Measurements from ENCODE around the gene NT5C1B.
A peak's percentile ranks its signal among the peaks of the same experiment; 100 is the strongest.

Gene NT5C1B

DNA sequence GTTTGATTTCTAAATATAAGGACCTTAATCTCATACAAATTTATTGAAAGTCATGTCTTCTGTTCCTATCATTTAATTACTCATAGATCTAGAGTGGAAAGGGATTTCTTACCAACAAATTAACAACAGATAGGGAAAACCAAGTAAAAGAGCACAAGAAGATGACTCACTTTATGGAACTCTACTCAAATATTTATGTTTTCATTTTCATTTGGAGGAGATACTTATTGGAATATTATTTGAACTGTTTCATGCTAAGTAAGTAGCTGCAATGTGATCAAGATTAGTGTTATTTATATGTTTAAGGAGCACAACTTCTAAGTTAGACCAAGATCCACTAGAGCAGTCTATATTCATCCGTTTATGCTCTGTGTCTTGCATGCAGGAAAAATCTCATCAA is 1.3 kb downstream of the NT5C1B start:
- Mint-ChIP-seq H3K27me3 (no peaks in the 10 kb centered on the region), H3K9me3 (peaks cover 2% of the 10 kb centered on the region), H3K27ac (no peak overlapping the region), H3K4me1 (peaks cover 2% of the 10 kb centered on the region), H3K36me3 (no peaks in the 10 kb centered on the region), H3K4me3 (no peak overlapping the region)
- CTCF ChIA-PET, result no interaction called here
- DNase-seq, result no peak

DNA sequence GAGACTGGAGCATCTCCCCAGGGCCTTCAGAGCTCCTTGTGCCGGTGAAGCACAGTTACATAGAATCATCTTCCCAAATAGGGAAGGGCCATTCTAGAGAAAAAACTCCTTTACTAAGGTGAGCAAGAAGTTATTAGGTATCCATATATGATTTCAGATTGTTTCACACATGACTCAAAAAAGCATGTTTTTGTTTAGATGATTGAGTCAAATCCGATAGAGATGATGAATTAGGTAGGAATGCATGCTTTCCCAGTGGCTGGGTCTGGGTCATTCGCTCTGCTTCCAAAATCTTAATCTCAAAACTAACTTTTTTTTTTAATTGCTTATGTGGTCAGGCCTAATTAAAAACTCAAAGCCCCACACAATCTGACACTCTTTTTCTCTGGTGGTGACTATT is 3.8 kb downstream of the NT5C1B start:
- H3K4me3 Mint-ChIP-seq, result no peak overlapping the region
- H3K4me1 Mint-ChIP-seq, result peaks cover 2% of the 10 kb centered on the region
- H3K9me3 Mint-ChIP-seq, result no peaks in the 10 kb centered on the region
- H3K27me3 Mint-ChIP-seq, result no peaks in the 10 kb centered on the region
- CTCF ChIA-PET, result no interaction called here
- no peak for DNase-seq
- H3K27ac Mint-ChIP-seq, result no peak overlapping the region
- no peaks in the 10 kb centered on the region for H3K36me3 Mint-ChIP-seq

DNA sequence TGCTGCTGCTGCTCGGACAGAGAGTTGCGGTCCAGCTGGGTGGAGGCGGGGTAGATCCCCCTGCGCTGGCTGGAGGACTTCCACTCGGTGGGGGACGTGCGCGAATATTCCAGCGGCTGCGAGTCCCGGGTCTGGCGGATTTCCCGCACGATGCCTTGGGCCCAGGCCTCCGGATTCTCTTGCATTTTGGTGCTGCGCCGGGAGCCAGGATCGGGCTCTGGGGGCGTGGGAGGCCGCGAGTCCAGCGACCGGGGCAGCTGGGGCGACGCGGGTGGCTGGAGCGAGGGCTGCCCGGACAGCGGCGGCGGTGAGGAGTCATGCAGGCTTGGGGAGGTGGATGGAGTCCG is 4.8 kb downstream of the NT5C1B start:
- CTCF ChIA-PET, result no interaction called here
- no peaks in the 10 kb centered on the region for H3K36me3 Mint-ChIP-seq
- DNase-seq, result no peak
- H3K4me3 Mint-ChIP-seq, result no peak overlapping the region
- no peaks in the 10 kb centered on the region for H3K9me3 Mint-ChIP-seq
- no peaks in the 10 kb centered on the region for H3K27me3 Mint-ChIP-seq
- H3K4me1 Mint-ChIP-seq, result peaks cover 2% of the 10 kb centered on the region
- no peak overlapping the region for H3K27ac Mint-ChIP-seq

DNA sequence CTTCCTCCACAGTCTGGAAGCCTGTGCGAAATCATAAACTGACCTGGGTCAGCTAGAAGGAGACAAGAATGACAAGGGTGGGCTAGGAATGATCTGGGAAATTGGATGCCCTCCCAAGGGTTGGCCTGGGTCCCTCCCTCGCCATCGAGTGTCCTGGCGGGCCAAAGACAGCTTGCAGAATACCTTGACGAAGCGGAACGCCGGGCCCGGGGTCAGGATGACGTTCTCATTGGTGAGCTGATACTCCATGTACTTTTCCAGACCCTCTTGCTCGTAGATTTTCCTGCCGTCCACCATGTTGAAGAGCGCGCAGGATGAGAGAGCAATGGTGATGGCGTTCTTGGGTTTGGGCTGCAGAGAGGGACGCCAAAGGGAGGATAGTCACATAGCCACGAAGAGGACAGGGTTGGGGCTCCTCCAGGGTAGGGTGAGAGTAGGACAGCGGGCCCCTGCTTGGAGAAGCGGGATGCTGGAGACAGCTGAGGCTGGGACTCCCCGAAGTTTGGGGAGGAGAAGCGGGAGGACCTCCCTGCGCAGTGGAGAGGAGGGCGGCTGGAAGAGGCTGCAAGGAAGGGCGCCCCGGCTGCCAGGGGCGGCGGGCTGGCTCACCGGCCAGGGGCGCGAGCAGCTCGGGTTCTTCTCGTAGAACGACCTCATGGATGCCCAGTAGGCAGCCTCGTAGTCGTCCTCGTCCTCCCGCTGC is 5.3 kb downstream of the NT5C1B start:
- CTCF ChIA-PET, result no interaction called here
- Mint-ChIP-seq H3K4me1 (peaks cover 2% of the 10 kb centered on the region), H3K36me3 (no peaks in the 10 kb centered on the region), H3K9me3 (no peaks in the 10 kb centered on the region), H3K4me3 (no peak overlapping the region), H3K27ac (no peak overlapping the region), H3K27me3 (no peaks in the 10 kb centered on the region)
- DNase-seq, result no peak

DNA sequence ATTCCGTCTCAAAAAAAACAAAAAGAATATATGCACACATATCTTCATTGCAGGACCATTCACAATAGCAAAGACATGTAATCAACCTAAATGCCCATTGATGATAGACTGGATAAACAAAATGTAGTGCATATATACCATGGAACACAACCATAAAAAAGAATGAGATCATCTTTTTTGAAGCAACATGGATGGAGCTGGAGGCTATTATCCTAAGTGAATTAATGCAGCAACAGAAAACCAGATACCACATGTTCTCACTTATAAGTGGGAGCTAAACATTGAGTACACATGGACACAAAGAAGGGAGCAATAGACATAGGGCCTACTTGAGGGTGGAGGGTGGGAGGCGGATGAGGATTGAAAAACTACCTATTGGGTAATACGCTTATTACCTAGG is 8.8 kb downstream of the NT5C1B start:
- Mint-ChIP-seq H3K4me3 (no peak overlapping the region), H3K27me3 (no peaks in the 10 kb centered on the region), H3K4me1 (no peaks in the 10 kb centered on the region), H3K36me3 (peaks cover 4% of the 10 kb centered on the region), H3K27ac (no peak overlapping the region), H3K9me3 (peaks cover 1% of the 10 kb centered on the region)
- DNase-seq, result no peak
- CTCF ChIA-PET, result no interaction called here

DNA sequence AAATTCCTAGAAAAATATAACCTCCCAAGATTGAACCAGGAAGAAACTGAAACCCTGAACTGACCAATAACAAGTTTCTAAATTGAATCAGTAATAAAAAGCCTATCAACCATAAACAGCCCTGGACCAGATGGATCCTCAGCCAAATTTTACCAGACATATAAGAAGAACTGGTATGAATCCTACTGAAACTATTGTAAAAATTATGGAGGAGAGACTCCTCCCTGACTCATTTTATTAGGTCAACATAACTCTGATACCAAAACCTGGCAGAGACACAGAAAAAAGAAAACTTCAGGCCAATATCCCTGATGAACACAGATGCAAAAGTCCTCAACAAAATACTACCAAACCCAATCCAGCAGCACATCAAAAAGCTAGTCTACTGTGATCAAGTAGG is 11.3 kb downstream of the NT5C1B start:
- Mint-ChIP-seq H3K4me1 (no peaks in the 10 kb centered on the region), H3K27me3 (no peaks in the 10 kb centered on the region), H3K36me3 (peaks cover 6% of the 10 kb centered on the region), H3K27ac (no peak overlapping the region), H3K9me3 (peaks cover 1% of the 10 kb centered on the region), H3K4me3 (no peak overlapping the region)
- DNase-seq, result no peak
- CTCF ChIA-PET, result no interaction called here

DNA sequence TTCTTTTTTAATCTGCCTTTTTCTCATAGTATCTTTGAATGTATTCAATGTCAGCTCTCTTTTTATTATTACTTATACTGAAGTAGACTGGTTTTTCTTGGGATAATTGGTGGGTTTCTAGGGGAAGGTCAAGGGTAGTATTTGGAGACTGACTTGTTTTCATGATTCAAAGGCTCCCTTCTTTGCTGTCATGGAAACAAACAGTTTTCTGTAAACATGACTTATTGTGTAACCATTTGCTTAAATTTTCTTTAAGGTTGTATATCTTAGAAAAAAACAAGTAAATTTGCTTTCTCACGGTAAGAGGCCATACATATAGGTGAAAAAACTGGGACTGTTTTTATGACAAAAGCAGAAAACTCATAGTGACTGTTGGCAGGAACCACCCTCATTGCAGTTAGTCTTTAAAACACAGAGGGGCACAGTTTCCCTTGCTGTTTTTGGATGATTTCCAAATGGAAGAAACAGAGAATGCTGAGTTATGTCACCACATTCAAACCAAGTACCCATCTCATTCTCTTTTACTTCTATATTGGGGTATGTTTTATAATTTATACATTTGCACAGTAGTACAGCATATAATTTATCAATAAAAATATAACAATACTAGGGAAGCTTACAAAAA is 23.1 kb downstream of the NT5C1B start:
- Mint-ChIP-seq H3K9me3 (peaks cover 6% of the 10 kb centered on the region), H3K27me3 (no peaks in the 10 kb centered on the region), H3K4me3 (no peak overlapping the region), H3K4me1 (peaks cover 5% of the 10 kb centered on the region), H3K27ac (no peak overlapping the region), H3K36me3 (peaks cover 14% of the 10 kb centered on the region)
- DNase-seq, result no peak
- CTCF ChIA-PET, result no interaction called here

DNA sequence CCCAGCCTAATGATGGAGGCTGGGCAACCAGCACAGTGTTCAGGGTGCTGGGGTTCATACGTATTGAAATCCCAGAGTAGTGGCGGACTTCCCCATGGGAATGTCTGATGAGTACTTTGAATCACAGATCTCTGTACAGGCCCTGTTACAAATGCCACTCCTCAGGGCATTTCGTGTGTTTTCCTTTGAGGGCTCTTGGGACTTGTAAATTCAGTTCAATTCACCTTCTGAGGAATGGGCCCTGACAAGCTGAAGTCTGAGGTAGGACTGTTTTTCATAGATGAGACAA is 28.6 kb downstream of the NT5C1B start:
- Mint-ChIP-seq H3K4me1 (peaks cover 38% of the 10 kb centered on the region), H3K27ac (peak overlapping the region; percentile 95), H3K36me3 (peaks cover 23% of the 10 kb centered on the region), H3K4me3 (peak overlapping the region; percentile 90), H3K9me3 (peaks cover 6% of the 10 kb centered on the region), H3K27me3 (no peaks in the 10 kb centered on the region)
- DNase-seq, result no peak
- CTCF ChIA-PET, result no interaction called here

DNA sequence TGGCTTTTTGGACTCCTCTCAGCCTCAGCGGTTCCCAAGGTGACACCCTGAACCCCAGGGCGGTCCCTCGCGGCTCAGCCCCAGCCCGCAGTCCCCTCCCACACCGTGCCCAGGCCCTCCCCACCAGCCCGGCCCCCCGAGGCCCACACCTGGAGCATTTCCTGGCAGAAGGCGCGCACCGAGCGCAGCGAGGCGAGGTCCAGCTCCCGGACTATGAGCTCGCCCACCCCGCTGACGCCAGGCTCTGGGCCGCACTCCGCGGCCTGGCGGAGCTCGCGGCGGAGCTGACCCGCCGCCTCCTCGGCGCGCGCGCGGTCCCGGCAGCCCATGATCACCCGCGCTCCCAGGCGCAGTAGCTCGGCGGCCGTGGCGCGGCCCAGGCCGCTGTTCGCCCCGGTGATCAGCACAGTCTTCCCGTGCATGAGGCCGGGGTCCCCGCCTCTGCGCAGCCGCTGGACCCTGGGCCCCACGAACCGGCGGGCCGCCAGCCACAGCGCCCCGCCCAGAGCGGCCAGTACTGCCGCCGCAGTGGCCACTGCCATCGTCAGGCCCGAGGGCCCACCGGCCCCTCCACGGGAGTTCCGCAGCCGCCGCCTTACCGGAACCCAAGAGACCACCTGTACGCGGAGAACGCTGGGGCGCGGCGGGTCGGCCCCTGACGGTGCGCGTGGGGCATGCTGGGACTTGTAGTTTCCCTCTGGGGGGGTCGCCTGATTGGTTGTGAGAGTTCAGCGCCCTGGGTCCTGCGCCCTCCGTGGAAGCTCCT is 29.2 kb downstream of the NT5C1B start, which contains the start of gene RDH14:
Gene RDH14, minus strand, starts transcription at position 623 of the 766 bp plus-strand sequence. Its CDS starts 81 bp downstream, at position 542.
- CTCF ChIA-PET, result interaction anchor here (2.9 kb wide), 1 partner anchor 39 kb away, joined by 9 read pairs; no protein-coding TSS in a partner anchor
- no peaks in the 10 kb centered on the region for H3K27me3 Mint-ChIP-seq
- peaks cover 26% of the 10 kb centered on the region for H3K36me3 Mint-ChIP-seq
- H3K4me3 Mint-ChIP-seq, result peak within 1 kb of the TSS; percentile 90
- peak; percentile 95 for DNase-seq
- peak within 1 kb of the TSS; percentile 97 for H3K27ac Mint-ChIP-seq
- peaks cover 38% of the 10 kb centered on the region for H3K4me1 Mint-ChIP-seq
- peaks cover 6% of the 10 kb centered on the region for H3K9me3 Mint-ChIP-seq

DNA sequence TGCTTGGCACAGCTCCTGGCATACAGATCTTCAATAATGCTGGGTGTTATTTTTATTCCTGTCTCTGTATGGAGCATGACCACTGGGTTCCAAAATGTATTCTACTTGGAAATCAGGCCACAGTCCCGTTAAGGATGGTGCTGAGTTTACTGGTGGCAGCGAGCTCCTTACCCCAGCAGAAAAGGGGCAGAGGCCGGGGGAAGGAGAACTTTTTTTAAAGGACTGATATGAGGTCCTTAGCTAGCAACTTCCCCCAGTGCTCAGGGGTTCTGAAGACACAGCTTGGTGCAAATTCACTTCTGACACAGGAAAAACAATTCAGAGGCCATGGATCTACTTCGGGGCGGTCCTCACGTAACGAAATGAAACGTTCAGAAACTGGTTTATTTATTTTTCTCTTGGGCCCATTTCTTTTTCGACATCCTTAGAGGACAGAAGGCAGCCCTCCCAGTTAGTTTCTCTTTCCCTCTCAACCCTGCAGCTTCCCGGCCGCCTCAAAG is 29.8 kb downstream of the NT5C1B start:
- peak overlapping the region; percentile 90 for H3K4me3 Mint-ChIP-seq
- H3K9me3 Mint-ChIP-seq, result peaks cover 2% of the 10 kb centered on the region
- H3K36me3 Mint-ChIP-seq, result peaks cover 26% of the 10 kb centered on the region
- H3K4me1 Mint-ChIP-seq, result peaks cover 38% of the 10 kb centered on the region
- CTCF ChIA-PET, result interaction anchor here (2.9 kb wide), 1 partner anchor 39 kb away, joined by 9 read pairs; no protein-coding TSS in a partner anchor
- H3K27ac Mint-ChIP-seq, result peak overlapping the region; percentile 97
- H3K27me3 Mint-ChIP-seq, result no peaks in the 10 kb centered on the region
- no peak for DNase-seq

DNA sequence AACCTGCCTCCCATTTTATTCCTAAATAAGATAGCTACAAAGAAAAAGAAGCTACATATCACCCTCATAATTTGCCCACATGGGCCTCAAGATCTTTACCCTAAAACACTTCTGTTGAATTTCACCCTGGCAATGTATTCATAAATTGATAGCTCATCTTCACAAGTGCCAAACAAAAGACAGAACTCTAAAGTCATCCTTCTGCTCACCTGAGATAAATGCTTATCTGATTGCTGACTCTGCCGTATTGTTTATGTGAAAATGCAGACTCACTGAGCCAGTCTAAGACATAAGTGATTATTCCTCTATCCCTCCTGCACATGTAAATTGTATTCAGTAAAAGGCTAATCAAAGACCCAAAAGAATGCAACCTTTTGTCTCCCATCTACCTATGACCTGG is 30.9 kb downstream of the NT5C1B start:
- Mint-ChIP-seq H3K4me1 (peaks cover 38% of the 10 kb centered on the region), H3K36me3 (peaks cover 27% of the 10 kb centered on the region), H3K9me3 (no peaks in the 10 kb centered on the region), H3K27me3 (no peaks in the 10 kb centered on the region), H3K4me3 (no peak overlapping the region), H3K27ac (no peak overlapping the region)
- CTCF ChIA-PET, result interaction anchor here (2.9 kb wide), 1 partner anchor 37 kb away, joined by 9 read pairs; no protein-coding TSS in a partner anchor
- DNase-seq, result no peak

DNA sequence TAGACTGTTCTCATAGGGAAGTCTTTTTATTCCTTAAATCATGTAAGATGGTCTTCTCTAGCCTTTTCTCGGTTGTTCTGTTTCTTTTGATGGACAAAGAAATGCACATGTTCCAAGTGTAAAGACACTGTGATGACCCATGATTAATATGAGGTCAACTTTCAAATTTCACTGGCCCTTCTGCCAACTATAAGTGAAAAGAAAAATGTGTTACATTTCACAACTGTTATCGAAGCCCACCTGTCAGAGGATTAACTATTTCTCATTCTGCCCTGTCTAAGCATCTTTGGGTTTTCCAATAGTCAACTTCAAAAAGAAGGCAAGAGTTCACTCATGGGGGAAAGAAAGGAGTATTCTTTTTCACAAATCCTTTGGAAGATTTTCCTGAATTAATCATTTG is 32.2 kb downstream of the NT5C1B start:
- Mint-ChIP-seq H3K4me1 (peaks cover 38% of the 10 kb centered on the region), H3K36me3 (peaks cover 24% of the 10 kb centered on the region), H3K4me3 (no peak overlapping the region), H3K27ac (no peak overlapping the region), H3K9me3 (no peaks in the 10 kb centered on the region), H3K27me3 (no peaks in the 10 kb centered on the region)
- CTCF ChIA-PET, result no interaction called here
- DNase-seq, result no peak

DNA sequence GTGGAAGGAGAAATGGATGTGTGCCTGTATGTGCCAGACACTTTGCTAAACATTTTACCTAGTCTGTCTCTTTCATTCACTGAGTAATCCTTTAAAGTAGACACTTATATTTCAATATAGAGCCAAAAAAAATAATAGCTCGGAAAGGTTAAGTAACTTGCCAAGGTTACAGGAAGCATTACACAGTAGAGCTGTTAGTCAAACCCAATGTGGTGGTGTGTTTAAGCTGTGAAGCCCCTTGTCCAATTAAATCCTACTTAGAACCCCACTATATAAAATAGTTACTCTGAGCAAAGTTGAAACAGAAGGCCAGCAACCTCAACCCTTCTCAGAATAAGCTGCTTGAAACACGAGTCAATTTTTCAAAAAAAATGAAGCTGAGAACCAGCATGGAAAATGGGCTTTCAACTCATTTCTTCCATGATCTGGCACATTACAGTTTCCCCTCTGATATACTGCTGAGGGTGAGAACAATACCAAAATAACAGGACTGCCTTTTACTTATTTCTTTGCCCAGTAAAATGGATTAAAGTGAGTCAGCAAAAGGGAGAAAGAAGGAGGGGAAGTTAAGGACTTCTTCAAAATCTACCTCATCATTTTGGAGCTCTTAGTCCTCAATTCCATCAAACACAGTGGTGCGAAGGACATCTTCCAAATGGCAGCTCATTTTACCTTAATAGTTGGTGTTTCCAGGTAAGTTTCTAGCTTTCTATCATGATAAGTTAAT is 36.9 kb downstream of the NT5C1B start:
- CTCF ChIA-PET, result interaction anchor here (0.6 to 1.1 kb wide), 2 partner anchors 9 to 31 kb away, joined by 3 read pairs; no protein-coding TSS in a partner anchor
- H3K27me3 Mint-ChIP-seq, result no peaks in the 10 kb centered on the region

DNA sequence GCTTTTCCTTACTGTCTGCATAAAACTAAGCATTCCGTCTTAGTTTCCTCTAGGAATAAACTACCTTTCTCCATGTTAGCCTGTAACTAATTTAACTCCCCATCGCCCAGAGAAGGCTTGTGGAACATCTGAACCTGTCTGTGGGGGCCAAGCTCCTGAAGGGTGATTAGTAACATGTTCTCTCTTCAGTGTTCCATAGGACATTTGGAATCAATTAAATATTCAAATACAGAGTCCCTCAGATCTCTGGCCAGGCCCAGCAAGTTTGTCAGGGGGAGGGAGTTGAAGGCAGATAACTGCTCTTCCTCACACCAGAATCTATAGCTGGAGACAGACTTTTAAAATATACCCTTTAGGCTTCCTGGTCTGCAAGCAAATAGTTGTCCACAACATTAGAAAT is 37.7 kb downstream of the NT5C1B start:
- peaks cover 5% of the 10 kb centered on the region for H3K4me1 Mint-ChIP-seq
- peaks cover 15% of the 10 kb centered on the region for H3K36me3 Mint-ChIP-seq

More for the DNA sequence above, 36.9 kb downstream of the NT5C1B start:
- Mint-ChIP-seq H3K4me1 (peaks cover 4% of the 10 kb centered on the region), H3K9me3 (no peaks in the 10 kb centered on the region), H3K4me3 (no peak overlapping the region), H3K36me3 (peaks cover 20% of the 10 kb centered on the region), H3K27ac (no peak overlapping the region)
- no peak for DNase-seq

More for the DNA sequence above, 37.7 kb downstream of the NT5C1B start:
- Mint-ChIP-seq H3K9me3 (no peaks in the 10 kb centered on the region), H3K27me3 (no peaks in the 10 kb centered on the region), H3K27ac (no peak overlapping the region), H3K4me3 (no peak overlapping the region)
- DNase-seq, result no peak
- CTCF ChIA-PET, result interaction anchor here (0.7 kb wide), 1 partner anchor 1314 kb away, joined by 3 read pairs; no protein-coding TSS in a partner anchor
